K562 (cell line): ENCODE data around the gene NIPAL1. TPM values are rescaled to one million over a fixed set of nuclear protein-coding genes. Genes with fewer than 3 reads are reported as not detected.

Source experiments
- ATAC-seq: fragments of 200-7000 bp; cut with Tn5 transposase; 3 replicates; pipeline ENCODE4 v1.9.1; 2020; ENCODE audit warnings: moderate library complexity
- BruUV-seq: library from RNA; stranded (reverse); fragments of 400-500 nt; replicated peaks from 2 replicates; lab custom pipeline; 2021; lab: Mats Ljungman, UMichigan
- CTCF ChIA-PET: fragments of 300-600 bp; formaldehyde crosslinking; extraction: SDS; loops from one replicate; lab custom pipeline; 2021; ENCODE audit warnings: low intra/inter-chr PET ratio; lab: Yijun Ruan, JAX
- POLR2A ChIA-PET: fragments of 300-600, 350-650 bp; sonication (Branson Sonifier 250); formaldehyde crosslinking; extraction: SDS; loops from one replicate; lab custom pipeline; 2021; ENCODE audit warnings: antibody characterized with exemption, inconsistent platforms; lab: Yijun Ruan, JAX
- DNase-seq, 4 experiments: peaks; one replicate each; pipeline versions ENCODE4 v3.0.0 to v3.0.0-alpha.2; 2011 to 2018; ENCODE audit warnings: low spot score in 3 of 4, mixed read lengths in 3 of 4; ENCODE audit errors: extremely low read depth in 1 of 4
- FAIRE-seq: peaks from 2 replicates; lab custom pipeline; 2011; peaks lifted over from hg19 to GRCh38; lab: Jason Lieb, UNC
- H2AFZ ChIP-seq: 2 replicates; pipeline ENCODE4 v1.6.0; 2011; ENCODE audit warnings: low read depth, low read length, control low read depth, inconsistent platforms
- H3K27ac ChIP-seq: fragments of 200-600 bp; 3 replicates; pipeline ENCODE4 v1.8.0; 2011; ENCODE audit warnings: low read depth, mild to moderate bottlenecking, control low read depth, inconsistent platforms, low read length, moderate library complexity, mixed read lengths; ENCODE audit errors: extremely low read depth
- H3K27me3 ChIP-seq, 2 experiments: fragments of 300-600 bp in 1 of 2; 2 replicates in 1 of 2; 3 replicates in 1 of 2; pipeline versions ENCODE4 v1.6.0 to v1.8.0; 2011; ENCODE audit warnings: inconsistent platforms in 2 of 2, low read length in 2 of 2, mild to moderate bottlenecking in 1 of 2, mixed read lengths in 1 of 2, moderate library complexity in 1 of 2; ENCODE audit not compliant: control insufficient read depth in 2 of 2, insufficient read depth in 2 of 2
- H3K36me3 ChIP-seq: fragments of 300-600 bp; 3 replicates; pipeline ENCODE4 v1.8.0; 2011; ENCODE audit warnings: mild to moderate bottlenecking, low read length, inconsistent platforms; ENCODE audit not compliant: control insufficient read depth, insufficient read depth
- H3K4me1 ChIP-seq, 2 experiments: fragments of 200-600 bp in 1 of 2; replicated peaks in 1 of 2; 2 replicates in 1 of 2; 3 replicates in 1 of 2; pipeline versions ENCODE4 v1.5.1 to v1.8.0; 2011; ENCODE audit warnings: inconsistent platforms in 2 of 2, low read length in 2 of 2, mild to moderate bottlenecking in 1 of 2, mixed read lengths in 1 of 2, moderate library complexity in 1 of 2; ENCODE audit not compliant: control insufficient read depth in 2 of 2, insufficient read depth in 2 of 2
- H3K4me2 ChIP-seq: 2 replicates; pipeline ENCODE4 v1.6.1; 2011; ENCODE audit warnings: low read length, control low read depth, inconsistent platforms, mixed read lengths; ENCODE audit not compliant: insufficient read depth
- H3K4me3 ChIP-seq: fragments of 200-600 bp; sonication (generic), shearing (Covaris generic); 2 replicates; pipeline ENCODE4 v1.5.1; 2016; ENCODE audit warnings: control low read depth, inconsistent platforms
- H3K79me2 ChIP-seq: fragments of 200-600 bp; 3 replicates; pipeline ENCODE4 v1.8.0; 2011; ENCODE audit warnings: low read length, inconsistent platforms; ENCODE audit not compliant: control insufficient read depth, insufficient read depth
- H3K9ac ChIP-seq, 2 experiments: 2 replicates each; pipeline versions ENCODE4 v1.6.0 to v1.6.1; 2011; ENCODE audit warnings: low read depth in 2 of 2, low read length in 2 of 2, control low read depth in 1 of 2, inconsistent platforms in 1 of 2, mild to moderate bottlenecking in 1 of 2, mixed read lengths in 1 of 2; ENCODE audit not compliant: insufficient read depth in 1 of 2
- H3K9me1 ChIP-seq: one replicate; pipeline ENCODE4 v1.6.0; 2011; ENCODE audit warnings: inconsistent platforms, mild to moderate bottlenecking, low read length, moderate library complexity; ENCODE audit not compliant: control insufficient read depth, insufficient read depth
- H3K9me3 ChIP-seq: replicated peaks from 2 replicates; pipeline ENCODE4 v1.5.1; 2011; ENCODE audit warnings: low read depth, low read length, inconsistent platforms; ENCODE audit not compliant: control insufficient read depth, insufficient read depth
- H4K20me1 ChIP-seq: replicated peaks from 2 replicates; pipeline ENCODE4 v1.6.1; 2011; ENCODE audit warnings: low read length, inconsistent platforms, mixed read lengths; ENCODE audit not compliant: control insufficient read depth, insufficient read depth
- CHCHD3 ChIP-seq: fragments of 250-450 bp; sonication (Bioruptor Pico); IDR thresholded peaks from 2 replicates; pipeline ENCODE4 v2.1.2; 2022; ENCODE audit warnings: mild to moderate bottlenecking
- MYBL2 ChIP-seq, 2 experiments: fragments of 450-650 bp in 1 of 2; sonication (generic) in 1 of 2; formaldehyde crosslinking in 1 of 2; IDR thresholded peaks; 2 replicates each; pipeline versions ENCODE4 v1.6.1 to v1.8.1; 2017 to 2022; ENCODE audit warnings: borderline replicate concordance in 1 of 2, inconsistent platforms in 1 of 2, low read depth in 1 of 2, mild to moderate bottlenecking in 1 of 2, missing genetic modification reagents in 1 of 2, moderate library complexity in 1 of 2
- NFYB ChIP-seq: IDR thresholded peaks from 2 replicates; pipeline ENCODE4 v1.6.1; 2011; ENCODE audit warnings: mild to moderate bottlenecking, moderate library complexity; ENCODE audit not compliant: insufficient read length; ENCODE audit errors: extremely low read depth
- ZC3H11A ChIP-seq: IDR thresholded peaks from 2 replicates; pipeline ENCODE4 v1.6.1; 2012; ENCODE audit warnings: low read depth, low read length, improper control_type of control experiment
- ZNF717 ChIP-seq: fragments of 250-450 bp; sonication (Bioruptor Pico); IDR thresholded peaks from 2 replicates; pipeline ENCODE4 v1.5.0; 2021
- WGBS: fragments of 100-300 bp; shearing (Covaris generic); methylation state at CpG from one replicate; pipeline ENCODE4 v1.1.6; 2016; ENCODE audit warnings: low coverage, mixed read lengths; ENCODE audit not compliant: insufficient coverage; ENCODE audit errors: missing lambda C conversion rate; 5-methylcytosine and 5-hydroxymethylcytosine counted together
- in situ Hi-C: fragments of 300-500 bp; cut with MboI; formaldehyde crosslinking; loops from 4 replicates; pipeline ENCODE4 v1.15.0; 2018; ENCODE audit warnings: inconsistent platforms, mixed read lengths
- intact Hi-C: fragments of 100-400 bp; cut with micrococcal nuclease; formaldehyde crosslinking; loops from 2 replicates; pipeline ENCODE4 v1.14.2; 2022
- polyA plus RNA-seq, 8 experiments: library from polyadenylated mRNA; depleted of rRNA in 4 of 8; stranded (reverse) in 5 of 8; unstranded in 3 of 8; fragments of >200 nt; fragmentation: Nextera tagmentation in 2 of 8; fragmentation: Illumina TruSeq in 1 of 8; extraction: Ambion mirVana in 2 of 8; extraction: Trizol in 1 of 8; gene quantifications; 2 replicates each; pipeline versions ENCODE4 v1.2.1 to v1.2.3, GENCODE V29; 2011 to 2014; ENCODE audit warnings: inconsistent platforms in 1 of 8, missing spikeins in 1 of 8
- total RNA-seq, 7 experiments: library from RNA; depleted of rRNA in 6 of 7; stranded (reverse); fragments of >200 nt in 6 of 7; fragmentation: Illumina TruSeq in 2 of 7; extraction: Trizol in 2 of 7; gene quantifications; 2 replicates each; pipeline versions ENCODE4 v1.2.1 to v1.2.3, GENCODE V29; 2011 to 2021; ENCODE audit warnings: low replicate concordance in 1 of 7
- TF ChIP-seq, protein P1 (sequence below): fragments of 450-650 bp; IDR thresholded peaks from one replicate; pipeline ENCODE4 v1.6.1; 2018; ENCODE audit warnings: mild to moderate bottlenecking, moderate library complexity; ENCODE audit not compliant: partially characterized antibody

The NIPAL1 gene
- total and polyA plus RNA-seq, 9 of the 15 experiments (the other 6 are each of a cell fraction or from before 2014, with no cell fraction given), result 0.03 to 0.43 (median 0.25) TPM

DNA sequence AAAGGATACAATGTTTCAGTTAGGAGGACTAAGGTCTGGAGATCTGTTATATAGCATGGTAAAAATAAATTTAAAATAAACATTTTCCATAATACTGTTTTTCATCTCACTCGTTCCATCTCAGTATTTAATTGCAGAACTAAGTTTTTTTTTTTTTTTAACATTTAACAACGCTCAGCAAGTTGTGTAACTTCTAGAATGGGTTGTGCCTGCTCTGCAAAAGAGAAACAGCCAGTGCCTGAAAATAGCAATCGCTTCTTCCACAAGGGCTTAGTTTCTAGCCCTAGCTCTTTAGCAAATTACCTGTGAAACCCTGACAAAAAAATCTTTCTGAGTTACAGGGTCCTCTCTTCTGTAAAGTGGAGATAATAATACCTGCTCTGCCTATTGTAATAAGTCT lies 42.0 kb upstream of the NIPAL1 start:
- Histone ChIP-seq H3K36me3 (no peaks in the 10 kb centered on the region), H2AFZ (no peak overlapping the region), H3K27ac (no peak overlapping the region), H3K4me2 (no peak overlapping the region), H3K9ac (no peak overlapping the region), H3K4me3 (no peak overlapping the region), H3K9me1 (no peaks in the 10 kb centered on the region), H3K27me3 (no peaks in the 10 kb centered on the region; a peak in 2 of 5 replicates), H3K9me3 (no peaks in the 10 kb centered on the region), H4K20me1 (no peaks in the 10 kb centered on the region), H3K79me2 (no peaks in the 10 kb centered on the region), H3K4me1 (no peaks in the 10 kb centered on the region)
- POLR2A ChIA-PET, result interaction anchor here (0.6 kb wide), 1 partner anchor 93 kb away, joined by 3 read pairs; no protein-coding TSS in a partner anchor
- in situ Hi-C loops (no loop called here), intact Hi-C loops (no loop called here)
- BruUV-seq, result no TSS peak
- ATAC-seq, result no peak
- CTCF ChIA-PET, result no interaction called here
- no peak for DNase-seq
- WGBS, result 0% methylated on average over 3 of the region's 3 CpGs
- no peak for TF ChIP-seq CHCHD3
- no peak for TF ChIP-seq NFYB
- TF ChIP-seq ZC3H11A, result no peak
- no peak for TF ChIP-seq MYBL2 (IDR thresholded peaks at IDR 0.05; ENCODE audit: low read depth)
- TF ChIP-seq MYBL2 (CRISPR knock-in tag; IDR thresholded peaks at IDR 0.05; ENCODE audit: borderline replicate concordance), result no peak
- no peak for TF ChIP-seq ZNF717 (CRISPR knock-in tag)
- TF ChIP-seq, protein P1, sequence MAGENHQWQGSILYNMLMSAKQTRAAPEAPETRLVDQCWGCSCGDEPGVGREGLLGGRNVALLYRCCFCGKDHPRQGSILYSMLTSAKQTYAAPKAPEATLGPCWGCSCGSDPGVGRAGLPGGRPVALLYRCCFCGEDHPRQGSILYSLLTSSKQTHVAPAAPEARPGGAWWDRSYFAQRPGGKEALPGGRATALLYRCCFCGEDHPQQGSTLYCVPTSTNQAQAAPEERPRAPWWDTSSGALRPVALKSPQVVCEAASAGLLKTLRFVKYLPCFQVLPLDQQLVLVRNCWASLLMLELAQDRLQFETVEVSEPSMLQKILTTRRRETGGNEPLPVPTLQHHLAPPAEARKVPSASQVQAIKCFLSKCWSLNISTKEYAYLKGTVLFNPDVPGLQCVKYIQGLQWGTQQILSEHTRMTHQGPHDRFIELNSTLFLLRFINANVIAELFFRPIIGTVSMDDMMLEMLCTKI, result no peak
- FAIRE-seq, result no peak
